OCI-LY1 (cell line): ENCODE data around the gene TKFC.

Source experiments
- CTCF ChIP-seq: fragments of 200-600 bp; sonication (generic), shearing (Covaris generic); IDR thresholded peaks from 2 replicates; pipeline ENCODE4 v1.5.1; 2017; ENCODE audit warnings: mild to moderate bottlenecking, antibody characterized with exemption, low read length, moderate library complexity, mixed read lengths
- EZH2 ChIP-seq: fragments of 200-600 bp; sonication (generic), shearing (Covaris generic); IDR thresholded peaks from 2 replicates; pipeline ENCODE4 v1.8.0; 2017; ENCODE audit warnings: borderline replicate concordance, mixed run types, mild to moderate bottlenecking, antibody characterized with exemption, low read length, moderate library complexity, mixed read lengths

- TF ChIP-seq CTCF (no peak), EZH2 (no peak)
Measured at GRCh38 chr11:61357894-61358239, 24.8 kb downstream of the TKFC start.
